Cardiac muscle cell (in vitro differentiated cells and primary cell): ENCODE data around the gene SH2D3A. TPM values are rescaled to one million over a fixed set of nuclear protein-coding genes. Genes with fewer than 3 reads are reported as not detected.
A peak's percentile ranks its signal among the peaks of the same experiment; 100 is the strongest.
"Not testable (repeated sequence)": the region's sequence is repeated elsewhere in the genome, so short reads cannot be mapped to it uniquely, and the experiment has no call there.

ENCODE experiments used
- DNase-seq, 2 donors: peaks; one replicate each; pipeline versions ENCODE4 v3.0.0 to v3.0.0-alpha.2; 2010 to 2017; ENCODE audit warnings: low read depth in 1 of 2, low spot score in 1 of 2
- H3K27ac ChIP-seq: fragments of 200-600 bp; sonication (generic); 2 replicates; pipeline ENCODE4 v1.5.1; 2016
- H3K27me3 ChIP-seq: fragments of 200-600 bp; sonication (generic); 2 replicates; pipeline ENCODE4 v1.6.0; 2016; ENCODE audit warnings: control low read depth
- H3K36me3 ChIP-seq: fragments of 200-600 bp; sonication (generic); 2 replicates; pipeline ENCODE4 v1.5.1; 2016; ENCODE audit warnings: control low read depth
- H3K4me1 ChIP-seq: fragments of 200-600 bp; sonication (generic); 2 replicates; pipeline ENCODE4 v1.8.1; 2017; ENCODE audit warnings: low read depth, mild to moderate bottlenecking, mixed run types
- H3K4me3 ChIP-seq: fragments of 200-600 bp; sonication (generic); 2 replicates; pipeline ENCODE4 v1.5.1; 2016; ENCODE audit warnings: mild to moderate bottlenecking
- H3K9me3 ChIP-seq: fragments of 200-600 bp; sonication (generic); 2 replicates; pipeline ENCODE4 v1.5.1; 2017; ENCODE audit warnings: low read depth, mild to moderate bottlenecking, control low read depth
- polyA plus RNA-seq: library from polyadenylated mRNA; unstranded; fragments of >200 nt; fragmentation: Nextera tagmentation; extraction: Ambion mirVana; gene quantifications from 2 replicates; pipeline ENCODE4 v1.2.1, GENCODE V29; 2016
- total RNA-seq: library from RNA; depleted of rRNA; stranded (reverse); fragments of >200 nt; gene quantifications from 2 replicates; pipeline ENCODE4 v1.2.3, GENCODE V29; 2016
- TF ChIP-seq, protein P1 (sequence below): IDR thresholded peaks from 2 replicates; pipeline ENCODE4 v1.5.1; 2012; ENCODE audit warnings: low read depth, mild to moderate bottlenecking, low read length

SH2D3A gene
- total and polyA plus RNA-seq, 2 experiments from 2014 or later: 1.6 to 1.7 TPM

DNA sequence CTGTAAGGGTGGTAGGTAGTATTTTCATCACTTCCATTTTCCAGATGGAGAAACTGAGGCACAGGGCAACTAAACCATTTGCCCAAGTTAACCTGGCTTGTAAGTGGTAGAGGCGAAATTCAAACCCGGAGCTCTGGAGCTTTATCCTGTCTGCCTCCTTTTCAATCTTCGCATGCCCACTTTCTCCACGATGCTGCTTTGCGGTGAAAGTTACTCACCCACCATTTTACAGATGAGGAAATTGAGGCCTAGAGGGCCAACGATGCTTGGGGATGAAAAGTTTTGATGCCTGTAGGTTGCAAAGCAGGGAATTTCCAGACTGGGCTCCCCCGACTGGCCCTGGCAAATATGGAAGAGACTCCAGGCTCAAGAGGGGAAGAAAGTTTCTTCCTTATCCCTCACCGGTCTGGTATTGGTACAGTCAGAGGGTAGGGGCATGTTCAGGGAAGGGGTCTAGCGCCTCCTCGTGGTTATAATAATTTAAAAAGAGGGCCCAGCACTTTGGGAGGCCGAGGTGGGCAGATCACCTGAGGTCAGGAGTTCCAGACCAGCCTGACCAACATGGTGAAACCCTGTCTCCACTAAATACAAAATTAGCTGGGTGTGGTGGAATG, 1.9 kb upstream of the SH2D3A start:
- Histone ChIP-seq H3K9me3 (no peaks in the 10 kb centered on the region), H3K4me1 (no peaks in the 10 kb centered on the region), H3K27me3 (peaks cover 15% of the 10 kb centered on the region), H3K27ac (no peak overlapping the region), H3K36me3 (no peaks in the 10 kb centered on the region), H3K4me3 (no peak overlapping the region)
- peak; percentile 28 to 44 for DNase-seq
- TF ChIP-seq, protein P1, sequence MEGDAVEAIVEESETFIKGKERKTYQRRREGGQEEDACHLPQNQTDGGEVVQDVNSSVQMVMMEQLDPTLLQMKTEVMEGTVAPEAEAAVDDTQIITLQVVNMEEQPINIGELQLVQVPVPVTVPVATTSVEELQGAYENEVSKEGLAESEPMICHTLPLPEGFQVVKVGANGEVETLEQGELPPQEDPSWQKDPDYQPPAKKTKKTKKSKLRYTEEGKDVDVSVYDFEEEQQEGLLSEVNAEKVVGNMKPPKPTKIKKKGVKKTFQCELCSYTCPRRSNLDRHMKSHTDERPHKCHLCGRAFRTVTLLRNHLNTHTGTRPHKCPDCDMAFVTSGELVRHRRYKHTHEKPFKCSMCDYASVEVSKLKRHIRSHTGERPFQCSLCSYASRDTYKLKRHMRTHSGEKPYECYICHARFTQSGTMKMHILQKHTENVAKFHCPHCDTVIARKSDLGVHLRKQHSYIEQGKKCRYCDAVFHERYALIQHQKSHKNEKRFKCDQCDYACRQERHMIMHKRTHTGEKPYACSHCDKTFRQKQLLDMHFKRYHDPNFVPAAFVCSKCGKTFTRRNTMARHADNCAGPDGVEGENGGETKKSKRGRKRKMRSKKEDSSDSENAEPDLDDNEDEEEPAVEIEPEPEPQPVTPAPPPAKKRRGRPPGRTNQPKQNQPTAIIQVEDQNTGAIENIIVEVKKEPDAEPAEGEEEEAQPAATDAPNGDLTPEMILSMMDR: peak; percentile 37

DNA sequence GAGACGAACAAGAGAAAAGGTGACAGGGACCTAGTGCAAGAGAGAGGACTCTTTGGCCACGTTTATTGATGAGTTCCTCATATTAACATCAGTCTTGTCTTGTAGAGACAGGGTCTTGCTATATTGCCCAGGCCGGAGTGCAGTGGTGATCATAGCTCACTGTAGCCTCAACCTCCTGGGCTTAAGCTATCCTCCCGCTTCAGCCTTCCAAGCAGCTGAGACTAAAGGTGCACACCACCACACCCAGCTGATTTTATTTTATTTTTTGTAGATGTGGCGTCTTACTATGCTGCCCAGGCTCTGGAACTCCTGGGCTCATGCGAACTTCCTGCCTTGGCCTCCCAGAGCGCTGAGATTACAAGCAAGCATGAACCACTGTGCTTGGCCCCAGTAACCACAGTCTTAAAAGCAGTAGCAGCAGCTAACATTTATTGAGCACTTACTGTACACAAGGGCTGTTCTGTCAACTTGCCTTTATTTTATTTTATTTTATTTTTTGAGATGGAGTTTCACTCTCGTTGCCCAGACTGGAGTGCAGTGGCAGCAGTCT, 1.1 kb upstream of the SH2D3A start:
- TF ChIP-seq, protein P1: no peak
- H3K27ac ChIP-seq: no peak overlapping the region
- H3K9me3 ChIP-seq: no peaks in the 10 kb centered on the region
- H3K4me1 ChIP-seq: no peaks in the 10 kb centered on the region
- DNase-seq: no peak
- H3K4me3 ChIP-seq: no peak overlapping the region
- H3K27me3 ChIP-seq: peaks cover 15% of the 10 kb centered on the region
- H3K36me3 ChIP-seq: no peaks in the 10 kb centered on the region

- DNase-seq: no peak
- TF ChIP-seq, protein P1: no peak
Observed at GRCh38 chr19:6767081-6767356, 216 bp downstream of the SH2D3A start.

DNA sequence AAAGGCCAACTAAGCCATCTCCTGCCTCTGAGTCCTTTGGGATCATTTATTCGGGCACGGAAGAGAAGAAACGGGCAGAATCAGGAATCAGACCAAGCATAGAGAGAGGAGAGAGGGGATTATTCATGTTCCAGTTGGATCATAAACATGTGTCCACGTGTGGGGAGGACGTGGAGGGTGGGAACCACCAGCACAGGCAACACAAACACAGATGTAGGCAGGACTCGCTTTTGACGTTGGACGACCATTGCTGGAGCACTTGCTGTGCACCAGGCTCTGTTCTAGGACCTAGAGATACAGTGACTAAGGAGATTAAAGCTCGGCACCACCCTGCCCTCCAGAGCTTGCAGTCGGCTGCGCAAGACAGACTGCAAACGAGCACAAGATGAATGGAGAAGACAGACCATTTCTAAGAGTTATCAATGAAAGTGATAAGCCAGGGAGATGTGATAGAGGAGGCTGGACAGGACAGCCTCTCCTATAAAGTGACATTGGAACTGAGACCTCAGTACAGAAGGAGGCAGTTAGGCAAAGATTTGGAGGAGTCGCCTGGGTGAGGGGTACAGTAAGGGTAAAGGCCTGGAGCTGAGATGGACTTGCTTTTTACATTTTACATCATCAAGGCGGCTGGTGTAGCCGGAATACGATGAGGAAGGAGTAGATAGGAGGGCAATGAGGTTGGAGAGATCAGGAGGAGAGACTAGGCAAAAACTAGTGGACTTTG, 716 bp downstream of the SH2D3A start:
- H3K27me3 ChIP-seq: peaks cover 15% of the 10 kb centered on the region
- no peaks in the 10 kb centered on the region for H3K9me3 ChIP-seq
- peak overlapping the region; percentile 34 for H3K4me3 ChIP-seq
- TF ChIP-seq, protein P1: no peak
- H3K36me3 ChIP-seq: no peaks in the 10 kb centered on the region
- no peak for DNase-seq
- no peaks in the 10 kb centered on the region for H3K4me1 ChIP-seq
- no peak overlapping the region for H3K27ac ChIP-seq

More at GRCh38 chr19:6767081-6767356, 216 bp downstream of the SH2D3A start:
- Histone ChIP-seq H3K27ac (no peak overlapping the region), H3K27me3 (peaks cover 15% of the 10 kb centered on the region), H3K4me3 (peak overlapping the region; percentile 34), H3K36me3 (no peaks in the 10 kb centered on the region), H3K4me1 (no peaks in the 10 kb centered on the region), H3K9me3 (no peaks in the 10 kb centered on the region)

GRCh38 chr19:6765738-6766356, 1.4 kb downstream of the SH2D3A start:
- no peaks in the 10 kb centered on the region for H3K4me1 ChIP-seq
- no peak overlapping the region for H3K27ac ChIP-seq
- peaks cover 15% of the 10 kb centered on the region for H3K27me3 ChIP-seq
- H3K4me3 ChIP-seq: no peak overlapping the region
- DNase-seq: no peak
- TF ChIP-seq, protein P1: no peak
- no peaks in the 10 kb centered on the region for H3K36me3 ChIP-seq
- no peaks in the 10 kb centered on the region for H3K9me3 ChIP-seq

DNA sequence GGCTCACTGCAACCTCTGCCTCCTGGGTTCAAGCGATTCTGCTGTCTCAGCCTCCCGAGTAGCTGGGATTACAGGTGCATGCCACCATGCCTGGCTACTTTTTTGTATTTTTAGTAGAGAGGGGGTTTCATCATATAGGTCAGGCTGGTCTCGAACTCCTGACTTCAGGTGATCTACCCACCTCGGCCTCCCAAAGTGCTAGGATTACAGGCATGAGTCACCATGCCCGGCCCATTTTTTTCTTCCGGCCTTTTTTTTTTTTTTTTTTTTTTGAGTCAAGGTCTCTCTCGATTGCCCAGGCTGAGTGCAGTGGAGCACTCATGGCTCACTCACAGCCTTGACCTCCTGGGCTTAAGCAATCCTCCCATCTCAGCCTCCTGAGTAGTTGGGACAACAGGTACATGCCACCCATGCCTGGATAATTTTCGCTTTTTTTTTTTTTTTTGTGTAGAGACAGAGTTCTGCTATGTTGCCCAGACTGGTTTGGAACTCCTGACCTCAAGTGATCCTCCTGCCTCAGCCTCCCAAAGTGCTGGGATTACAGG, 4.9 kb downstream of the SH2D3A start:
- DNase-seq, H3K4me1 ChIP-seq, H3K4me3 ChIP-seq, H3K9me3 ChIP-seq, H3K36me3 ChIP-seq, H3K27ac ChIP-seq: not testable (repeated sequence)
- peaks cover 15% of the 10 kb centered on the region for H3K27me3 ChIP-seq
